COLO829 (cell line): Measurements from ENCODE around the gene FRMD4A.
"Not testable (repeated sequence)": the region's sequence is repeated elsewhere in the genome, so short reads cannot be mapped to it uniquely, and the experiment has no call there.

ENCODE experiments used
- DNase-seq: peaks from one replicate; pipeline ENCODE4 v3.0.0; 2012; ENCODE audit warnings: low spot score

Gene FRMD4A

DNA sequence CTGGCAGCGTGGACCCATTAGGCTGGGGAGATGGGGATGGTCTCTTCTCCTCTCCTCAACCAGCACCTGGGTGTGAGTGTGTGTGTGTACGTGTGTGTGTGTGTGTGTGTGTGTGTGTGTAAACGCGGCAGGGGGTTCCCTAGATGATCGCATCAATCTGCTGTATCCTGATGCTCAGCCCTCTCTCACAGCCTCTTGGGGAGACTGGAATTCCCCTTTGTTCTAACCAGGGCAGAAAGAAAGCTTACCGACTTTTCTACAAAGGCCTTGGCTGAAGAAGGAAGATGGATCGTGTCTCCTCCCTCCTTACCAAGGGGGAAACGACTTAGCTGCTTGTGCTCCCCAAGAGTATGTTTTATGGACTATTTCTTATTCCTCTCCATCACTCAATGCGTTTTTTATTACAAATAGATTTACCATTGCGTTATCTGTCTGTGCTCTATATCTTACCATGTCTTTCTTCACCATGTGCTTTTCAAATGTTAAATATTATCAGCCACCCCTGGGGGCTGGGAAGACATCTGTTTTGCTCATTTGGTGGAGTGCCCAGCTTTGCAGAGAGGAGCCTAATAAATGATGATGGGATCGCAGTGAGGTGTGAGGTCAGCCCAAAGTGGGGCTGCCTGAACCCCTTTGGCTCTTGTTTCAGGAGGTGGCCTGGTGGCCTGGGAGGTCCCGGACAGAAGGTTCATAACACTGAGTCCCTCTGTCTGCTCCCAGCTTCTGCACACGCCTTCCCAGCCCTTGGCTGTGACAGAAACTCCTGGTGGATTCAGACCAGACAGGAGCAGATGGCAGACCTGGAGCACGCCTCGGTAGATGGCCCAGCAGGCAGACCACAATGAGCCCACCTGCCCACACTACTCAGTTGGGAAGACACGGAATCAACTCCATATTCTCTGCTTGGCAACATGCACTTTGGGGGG, 481.9 kb downstream of the FRMD4A start:
- no peak for DNase-seq

DNA sequence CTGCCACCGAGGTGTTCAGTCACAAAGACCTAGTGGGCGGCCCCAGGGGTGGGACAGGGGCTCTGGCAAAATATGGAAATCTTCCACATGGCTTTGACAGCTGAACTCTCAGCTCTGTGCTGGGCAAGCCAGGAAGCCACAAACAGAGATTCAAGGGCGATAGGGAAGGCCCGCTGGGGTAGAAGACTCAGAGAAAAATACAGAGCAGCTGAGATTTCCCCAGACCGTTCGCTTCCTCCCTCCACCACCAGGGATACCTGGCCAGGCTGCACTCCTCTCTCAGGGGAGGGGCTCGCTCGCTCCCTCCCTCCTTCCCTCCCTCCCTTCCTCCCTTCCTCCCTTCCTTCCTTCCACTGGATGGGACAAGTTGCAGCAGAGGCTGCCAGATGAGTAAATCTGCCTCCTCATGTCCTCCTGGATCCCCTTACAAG, 483.5 kb downstream of the FRMD4A start:
- DNase-seq, result no peak

DNA sequence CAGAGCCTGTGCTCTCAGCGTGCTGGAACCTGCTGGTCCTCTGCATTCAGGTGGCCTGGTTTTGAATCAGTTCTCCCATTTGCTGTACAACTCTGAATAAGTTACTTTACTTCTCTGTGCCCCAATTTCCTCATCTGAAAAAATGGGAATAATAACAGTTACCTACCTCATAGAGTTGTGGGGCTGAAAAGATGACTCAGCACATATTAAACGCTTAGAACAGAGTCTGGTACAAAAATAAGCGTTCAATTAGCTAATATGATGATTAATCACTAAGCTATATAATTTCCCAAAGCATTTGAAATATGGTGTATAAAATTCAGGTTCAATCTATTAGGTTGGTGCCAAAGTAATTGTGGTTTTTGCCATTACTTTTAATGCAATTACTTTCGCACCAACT, 484.8 kb downstream of the FRMD4A start:
- no peak for DNase-seq

DNA sequence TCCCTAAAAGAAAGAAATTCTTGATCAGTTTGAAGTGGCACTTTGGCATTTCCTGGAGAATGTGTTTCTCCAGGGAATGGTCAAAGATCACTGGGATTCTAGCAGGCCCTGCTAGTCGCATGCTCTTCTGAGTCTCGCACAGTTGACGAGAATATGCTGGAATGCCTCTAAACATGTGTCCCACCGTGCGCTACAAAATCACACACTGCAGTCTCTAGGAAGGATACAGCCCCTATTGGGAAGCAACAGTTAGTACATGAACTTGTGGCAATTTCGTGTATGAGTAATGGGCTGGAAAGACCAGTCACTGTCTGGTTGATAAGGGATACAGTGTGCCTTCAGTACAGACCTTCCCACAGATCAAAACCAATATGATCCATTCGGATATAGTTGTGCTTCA, 486.1 kb downstream of the FRMD4A start:
- DNase-seq, result no peak

DNA sequence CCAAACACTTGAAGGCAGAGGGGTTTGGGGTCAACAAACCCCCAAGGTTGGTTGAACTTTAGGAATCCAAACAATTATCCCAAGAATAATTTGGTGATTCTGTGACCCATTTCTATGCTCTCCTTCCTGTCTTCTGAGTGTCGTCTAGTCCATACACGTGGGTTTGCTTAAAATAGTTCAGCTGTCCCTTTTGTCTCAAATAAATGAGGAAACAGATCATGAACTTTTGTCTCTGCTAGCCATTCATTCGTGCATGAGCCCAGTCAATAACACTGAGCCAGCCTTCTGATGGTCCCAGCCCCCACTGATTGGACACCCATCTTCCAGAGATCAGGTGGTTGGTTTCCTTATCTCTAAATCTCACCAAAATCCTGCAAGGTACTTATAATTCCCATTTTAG, 488.6 kb downstream of the FRMD4A start:
- DNase-seq, result no peak

DNA sequence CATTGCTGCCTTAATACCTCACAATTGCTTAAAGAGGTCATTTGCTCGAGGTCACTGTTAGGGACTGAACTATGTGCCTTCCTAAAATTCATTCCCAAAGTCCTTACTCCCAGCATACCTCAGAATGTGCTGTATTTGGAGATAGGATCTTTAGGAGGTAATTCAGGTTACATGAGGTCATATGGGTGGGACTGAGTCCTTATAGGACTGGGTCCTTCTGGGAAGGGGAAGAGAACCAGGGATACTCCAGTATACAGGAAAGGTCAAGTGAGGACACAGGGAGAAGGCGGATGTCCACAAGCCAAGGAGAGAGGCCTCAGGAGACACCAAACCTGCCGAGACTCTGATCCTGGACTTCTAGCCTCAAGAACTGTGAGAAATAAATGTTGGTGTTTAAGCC, 490.7 kb downstream of the FRMD4A start:
- DNase-seq, result no peak

DNA sequence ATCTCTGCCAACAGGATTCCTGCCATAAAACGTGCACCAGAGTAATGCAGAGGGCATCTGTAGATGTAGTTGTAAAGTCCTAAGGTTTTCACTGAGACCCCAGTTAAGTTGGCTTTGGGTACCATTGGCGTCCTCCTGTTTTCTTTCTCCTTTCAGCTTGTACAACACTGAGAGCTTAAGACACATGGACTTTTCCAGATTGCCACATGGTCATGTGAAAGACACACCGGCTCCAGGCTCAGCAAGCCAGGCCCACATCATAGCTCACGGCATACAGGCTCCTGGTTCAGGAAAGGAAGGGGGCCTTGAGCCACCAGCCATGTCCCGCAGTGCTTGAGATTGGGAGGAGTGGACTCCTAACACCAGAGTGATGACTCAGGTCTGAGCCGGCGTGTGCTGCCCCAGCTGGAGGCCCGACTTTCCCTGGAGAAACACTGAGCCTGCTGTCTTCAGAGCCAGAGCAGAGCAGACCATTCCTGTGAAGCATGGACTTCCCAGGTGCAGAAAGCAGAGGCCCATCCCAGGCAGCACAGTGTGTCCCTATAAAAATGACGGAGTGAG, 491.2 kb downstream of the FRMD4A start:
- no peak for DNase-seq

DNA sequence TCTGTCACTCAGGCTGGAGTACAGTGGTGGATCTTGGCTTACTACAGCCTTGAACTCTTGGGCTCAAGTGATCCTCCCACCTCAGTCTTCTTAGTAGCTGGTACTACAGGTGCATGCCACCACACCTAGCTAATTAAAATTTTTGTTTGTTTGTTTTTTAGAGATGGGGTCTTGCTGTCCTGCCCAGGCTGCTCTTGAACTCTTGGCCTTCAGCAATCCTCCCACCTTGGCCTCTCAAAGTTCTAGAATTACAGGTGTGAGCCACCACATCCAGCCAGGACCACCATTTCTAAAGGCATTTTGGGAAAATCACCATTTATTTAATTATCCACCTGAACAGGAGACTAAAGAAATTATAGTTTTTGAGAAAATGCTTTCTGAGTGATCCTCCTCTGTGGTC, 491.7 kb downstream of the FRMD4A start:
- no peak for DNase-seq

DNA sequence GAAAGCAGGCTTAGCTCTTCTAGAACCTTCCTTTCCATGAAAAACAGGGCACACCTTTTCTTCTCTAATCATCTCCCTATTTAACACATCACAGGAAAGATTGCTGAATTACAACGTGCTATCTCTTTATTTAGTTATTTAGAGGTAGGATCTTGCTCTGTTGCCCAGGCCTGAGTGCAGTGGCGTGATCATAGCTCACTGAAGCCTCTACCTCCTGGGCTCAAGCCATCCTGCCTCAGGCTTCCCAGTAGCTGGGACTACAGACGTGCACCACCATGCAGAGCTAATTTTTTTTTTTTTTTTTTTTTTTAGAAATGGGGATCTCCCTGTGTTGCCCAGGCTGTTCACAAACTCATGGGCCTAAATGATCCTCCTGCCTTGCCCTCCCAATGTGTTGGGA, 492.8 kb downstream of the FRMD4A start:
- no peak for DNase-seq

DNA sequence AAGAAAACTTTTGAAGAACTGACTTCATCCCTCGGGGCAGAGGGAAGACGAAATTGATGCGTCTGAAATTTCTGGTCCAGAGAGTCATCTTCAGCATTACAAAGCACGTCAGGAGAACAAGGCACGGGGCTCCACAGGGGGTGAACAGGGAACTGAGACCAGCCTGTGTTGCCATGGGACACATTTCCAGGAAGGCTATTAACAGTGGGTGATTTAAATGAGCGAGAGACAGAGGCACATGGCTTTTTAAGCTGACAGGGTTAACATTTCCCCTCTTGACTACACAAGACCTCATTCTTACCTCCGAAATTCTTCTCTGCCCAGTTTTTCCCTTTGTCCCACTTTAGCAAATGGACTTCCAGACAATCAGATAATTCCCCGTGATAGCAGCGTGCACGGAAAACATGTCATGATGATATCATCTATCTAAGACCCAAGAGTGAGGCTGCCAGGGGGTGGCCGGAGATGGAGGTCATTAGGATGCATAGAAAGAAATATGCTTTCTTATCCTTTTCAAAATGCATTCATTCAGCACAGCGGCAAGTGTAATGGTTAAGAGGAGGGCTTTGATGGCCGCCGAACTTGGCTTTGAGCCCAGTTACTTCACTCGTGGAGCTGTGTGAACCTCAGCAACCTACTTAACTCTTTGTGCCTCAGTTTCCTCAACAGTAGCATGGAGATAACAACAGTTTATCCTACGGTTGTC, 496.0 kb downstream of the FRMD4A start:
- DNase-seq, result no peak

DNA sequence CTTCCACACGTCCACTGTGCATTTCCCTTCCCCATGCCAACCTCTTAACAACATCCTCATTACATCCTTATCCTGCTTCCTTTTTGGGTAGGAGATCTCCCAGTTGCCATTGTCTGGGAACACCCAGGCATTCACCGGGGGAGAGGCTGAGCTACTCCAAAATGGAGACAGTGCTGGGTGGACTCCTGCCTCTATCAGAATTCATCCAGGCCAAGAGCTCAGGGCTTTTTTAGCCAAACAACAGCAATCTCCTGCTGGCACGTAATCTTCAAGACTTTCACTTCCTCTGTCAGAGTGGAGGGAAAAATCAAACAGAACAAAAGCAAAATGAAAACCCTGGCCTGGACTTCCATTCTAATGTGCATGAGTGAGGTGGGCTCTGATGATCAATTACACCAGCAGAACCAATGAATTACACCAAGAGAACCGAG, 499.0 kb downstream of the FRMD4A start:
- DNase-seq, result no peak

DNA sequence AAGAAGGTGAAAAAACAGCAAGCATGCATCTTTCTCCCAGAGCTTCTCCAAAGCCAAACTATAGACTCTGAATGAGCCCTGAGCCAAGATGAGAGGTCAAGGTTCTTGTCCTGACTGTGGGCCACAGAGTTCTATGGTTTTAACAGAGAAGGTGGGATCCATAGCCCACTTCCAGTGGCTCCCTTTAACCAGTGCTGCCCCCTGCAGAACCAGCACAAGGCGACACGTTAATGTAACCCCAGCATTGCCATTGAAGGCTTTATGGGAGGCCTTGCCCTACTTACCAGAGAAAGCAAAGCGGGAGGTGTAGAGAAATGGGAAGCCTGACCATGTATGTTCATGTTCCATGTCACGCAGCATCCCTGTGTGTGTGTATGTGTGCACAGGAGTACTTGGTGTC, 500.3 kb downstream of the FRMD4A start:
- no peak for DNase-seq

DNA sequence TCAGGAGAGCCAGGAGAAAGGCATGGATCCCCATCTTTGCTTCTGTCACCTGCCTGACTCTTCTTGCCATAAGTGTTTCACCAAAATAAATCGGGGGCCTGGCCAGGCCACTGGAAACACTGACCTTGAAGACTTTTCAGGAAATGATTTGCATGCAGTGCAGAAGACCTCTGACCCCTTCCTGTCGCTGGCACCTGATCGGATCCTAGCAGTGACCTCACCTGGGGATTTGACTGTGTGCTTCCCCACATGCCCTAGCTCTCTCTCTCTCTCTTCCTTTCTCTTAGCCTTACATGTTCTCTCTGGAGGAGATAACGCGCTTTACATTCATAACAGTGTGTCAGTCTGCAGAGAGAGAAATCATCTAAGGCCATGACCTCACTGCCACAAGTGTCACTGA, 500.9 kb downstream of the FRMD4A start:
- no peak for DNase-seq

DNA sequence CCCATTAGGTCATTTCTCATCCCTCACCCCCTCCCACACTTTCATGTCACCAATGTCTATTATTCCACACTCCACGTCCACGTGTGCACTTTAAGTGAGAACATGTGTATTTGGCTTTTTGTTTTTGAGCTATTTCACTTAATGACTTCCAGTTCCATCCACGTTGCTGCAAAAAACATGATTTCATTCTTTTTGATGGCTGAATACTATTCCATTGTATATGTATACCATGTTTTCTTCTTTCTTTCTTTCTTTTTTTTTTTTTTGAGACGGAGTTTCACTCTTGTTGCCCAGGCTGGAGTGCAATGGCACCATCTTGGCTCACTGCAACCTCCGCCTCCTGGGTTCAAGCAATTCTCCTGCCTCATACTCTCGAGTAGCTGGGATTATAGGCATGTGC, 502.4 kb downstream of the FRMD4A start:
- DNase-seq, result not testable (repeated sequence)

DNA sequence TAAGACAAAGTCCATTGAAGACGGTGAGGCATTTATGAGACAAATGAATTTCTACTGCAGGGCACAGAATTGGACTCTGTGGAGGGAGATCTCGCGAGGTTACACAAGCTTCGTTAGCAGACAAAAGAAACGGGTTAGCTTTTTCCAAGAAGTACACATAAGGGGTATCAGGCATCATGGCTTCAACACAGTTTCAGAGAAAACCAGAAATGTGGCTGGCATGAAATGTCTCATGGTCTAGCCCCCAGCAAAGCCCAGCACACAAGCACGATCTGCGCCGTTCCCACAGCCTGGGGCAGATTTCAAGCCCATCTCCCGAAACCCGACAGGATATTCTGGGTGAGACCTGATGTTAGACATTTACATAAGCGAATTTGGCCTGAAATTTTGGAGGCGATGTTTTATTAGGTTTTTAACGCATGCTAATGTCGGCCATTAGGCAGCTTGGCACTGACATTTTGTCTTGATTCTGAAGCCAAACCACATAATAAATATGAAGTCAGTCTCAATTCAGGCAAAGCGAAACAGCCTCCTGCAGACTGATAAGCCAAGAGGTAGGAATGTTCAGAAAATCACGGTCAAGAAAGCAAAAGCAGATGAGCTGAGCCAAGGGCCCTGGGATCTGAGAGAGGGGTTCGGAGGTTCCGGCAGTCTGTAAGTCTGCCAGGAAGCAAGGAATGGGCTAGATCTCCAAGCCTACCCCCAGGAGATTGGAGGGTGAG, 503.5 kb downstream of the FRMD4A start:
- DNase-seq, result no peak

DNA sequence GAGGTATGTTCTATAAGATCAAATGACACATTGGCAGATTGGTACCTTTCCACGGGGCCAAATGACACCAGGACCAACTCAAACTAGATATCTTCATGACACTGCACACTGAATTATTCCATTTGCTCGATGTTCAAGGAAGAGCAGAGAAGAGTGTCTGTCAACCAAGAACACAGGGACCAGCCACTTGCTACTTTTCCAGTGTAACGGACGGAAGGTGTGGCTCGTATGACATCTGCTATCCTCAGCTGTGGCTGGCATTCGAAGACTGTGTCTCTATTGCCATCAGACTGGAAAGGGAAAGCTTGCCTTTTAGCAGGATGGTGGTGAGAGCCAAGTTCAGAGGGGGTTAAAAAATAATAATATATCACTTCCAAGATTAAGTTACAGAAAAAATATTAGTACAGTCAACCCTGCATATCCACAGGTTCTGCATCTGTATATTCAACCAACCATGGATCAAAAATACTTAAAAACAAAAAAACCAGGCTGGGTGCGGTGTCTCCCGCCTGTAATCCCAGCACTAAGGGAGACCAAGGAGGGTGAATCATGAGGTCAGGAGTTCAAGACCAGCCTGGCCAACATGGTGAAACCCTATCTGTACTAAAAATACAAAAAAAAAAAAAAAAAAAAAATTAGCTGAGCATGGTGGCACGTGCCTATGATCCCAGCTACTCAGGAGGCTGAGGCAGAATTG, 506.9 kb downstream of the FRMD4A start:
- no peak for DNase-seq

DNA sequence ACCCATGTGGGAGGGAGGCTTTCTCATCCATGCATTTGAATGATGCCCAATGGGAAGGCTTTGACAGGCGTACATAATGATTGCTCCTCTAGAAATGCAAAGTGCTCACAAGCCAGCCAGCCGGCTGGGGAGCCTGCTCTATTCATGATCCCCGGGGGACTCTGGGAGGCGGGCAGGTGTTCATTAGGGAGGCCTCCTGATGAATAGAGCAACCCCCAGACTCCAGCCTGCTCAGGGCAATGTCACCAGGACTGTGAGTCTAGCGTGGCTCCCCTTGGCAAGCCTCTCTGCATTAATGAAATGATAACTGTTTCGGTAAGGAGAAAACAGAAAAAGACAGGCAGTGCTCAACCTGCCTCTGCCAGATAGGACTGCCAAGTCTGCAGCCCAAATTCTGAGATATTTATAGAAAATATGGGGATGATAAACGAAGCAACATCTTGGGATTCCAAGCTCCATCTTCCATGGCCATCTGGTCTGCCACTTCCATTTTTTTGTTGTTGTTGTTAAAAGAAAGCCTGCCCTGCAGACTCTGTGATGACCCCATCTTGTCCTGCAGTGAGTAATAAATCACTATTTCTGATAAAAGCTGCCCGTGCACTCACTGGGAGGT, 507.5 kb downstream of the FRMD4A start:
- DNase-seq, result no peak

DNA sequence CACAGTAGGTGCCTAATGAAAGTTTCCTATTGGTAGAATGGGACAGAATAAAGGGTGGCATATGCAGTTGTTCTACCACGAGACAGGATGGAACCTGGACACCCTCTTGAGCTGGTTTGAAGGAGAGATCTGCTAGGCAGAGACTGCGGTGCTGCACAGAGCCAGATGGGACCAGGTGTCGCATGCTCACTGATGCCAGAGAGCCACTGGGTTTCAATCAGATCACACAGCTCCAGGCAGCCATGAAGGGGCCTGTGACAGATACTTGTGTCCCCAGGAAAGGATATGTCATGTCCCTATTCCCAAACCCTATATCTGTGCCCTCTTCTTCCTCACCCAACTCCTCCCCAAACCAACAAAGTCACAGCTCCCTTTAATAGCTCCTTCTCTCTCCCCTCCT, 508.2 kb downstream of the FRMD4A start:
- DNase-seq, result no peak

DNA sequence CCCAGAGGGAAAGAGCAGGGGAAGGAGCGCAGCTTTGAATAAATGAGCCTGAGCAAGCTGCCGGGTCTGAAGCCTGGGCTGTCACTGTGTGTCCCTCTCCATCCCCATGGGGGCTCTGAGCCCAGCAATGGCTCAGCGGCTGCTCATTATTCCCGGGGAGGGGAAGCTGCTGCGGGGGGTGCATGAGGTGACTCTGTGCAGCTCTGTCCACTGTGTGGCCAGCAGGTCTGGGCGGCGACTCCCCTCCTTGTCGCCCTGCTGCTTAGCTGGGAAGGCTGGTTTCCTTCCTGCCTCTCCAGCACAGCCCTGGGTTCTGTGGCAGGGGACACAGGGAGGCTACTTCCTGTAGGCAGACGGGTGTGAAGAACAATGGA, 509.8 kb downstream of the FRMD4A start:
- DNase-seq, result no peak

DNA sequence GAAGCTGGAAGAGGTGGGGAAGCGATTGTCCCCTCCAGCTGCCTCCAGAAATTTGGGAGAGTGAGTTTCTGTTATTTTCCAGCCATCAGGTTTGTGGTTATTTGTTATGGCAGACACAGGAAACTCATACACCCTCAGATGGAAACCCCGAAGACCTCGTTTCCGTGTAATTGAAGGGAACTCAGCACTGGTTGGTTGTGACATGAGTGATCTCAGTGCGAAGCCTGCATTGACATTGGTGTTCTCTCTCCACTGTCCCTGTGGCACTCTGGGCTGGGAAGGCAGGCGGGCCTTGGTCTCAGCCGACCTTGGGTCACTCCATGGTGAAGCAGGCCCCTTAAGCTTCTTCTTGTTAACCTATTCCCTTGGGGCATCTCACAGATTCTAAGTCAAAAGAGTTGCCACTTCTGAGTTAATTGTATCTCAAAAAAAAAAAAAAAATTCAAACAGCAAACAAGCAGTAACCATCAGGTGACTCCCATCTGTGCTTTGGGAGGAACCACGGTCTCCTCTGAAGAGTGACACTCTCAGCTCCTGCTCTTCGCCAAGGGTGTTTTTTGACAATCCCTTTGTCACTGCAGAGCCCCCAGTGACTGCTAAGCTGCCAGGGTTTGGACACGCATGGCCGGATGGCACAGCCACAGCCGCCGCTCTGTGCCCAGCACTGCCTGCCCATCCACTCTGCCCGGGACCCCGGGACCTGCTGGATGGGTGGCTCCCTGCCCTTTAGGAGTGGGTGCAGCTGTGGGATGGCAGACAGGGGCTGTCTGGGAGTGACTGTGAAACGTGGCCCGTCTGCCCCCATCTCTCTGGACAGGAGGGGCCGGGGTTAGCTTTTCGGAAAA, 510.4 kb downstream of the FRMD4A start:
- DNase-seq, result no peak
